GM12873 (cell line): ENCODE measurements around the gene PPFIA1.

Source experiments
- CTCF ChIP-seq: IDR thresholded peaks from 2 replicates; pipeline ENCODE4 v1.5.1; 2012; ENCODE audit warnings: low read depth, mild to moderate bottlenecking, moderate library complexity, low read length, control low read depth; ENCODE audit not compliant: insufficient read depth; ENCODE audit errors: missing control alignments

Gene PPFIA1

GRCh38 chr11:70411713-70412452 is 141.4 kb downstream of the PPFIA1 start:
- no peak for TF ChIP-seq CTCF

GRCh38 chr11:70413151-70413550 is 142.7 kb downstream of the PPFIA1 start:
- no peak for TF ChIP-seq CTCF

GRCh38 chr11:70414341-70415100 is 144.0 kb downstream of the PPFIA1 start:
- no peak for TF ChIP-seq CTCF

GRCh38 chr11:70415191-70415590 is 144.7 kb downstream of the PPFIA1 start:
- peak; percentile 51 for TF ChIP-seq CTCF

- no peak for TF ChIP-seq CTCF
These were observed 145.3 kb downstream of the PPFIA1 start for GRCh38 chr11:70415642-70416395.

GRCh38 chr11:70416881-70417280 is 146.4 kb downstream of the PPFIA1 start:
- TF ChIP-seq CTCF, result no peak

- TF ChIP-seq CTCF, result no peak
These were observed 147.6 kb downstream of the PPFIA1 start for GRCh38 chr11:70418130-70418529.
